Endothelial cell of umbilical vein (primary cell): Measurements from ENCODE around the gene STARD4. TPM values are rescaled to one million over a fixed set of nuclear protein-coding genes. Genes with fewer than 3 reads are reported as not detected.

Experiments used
- BruUV-seq: library from RNA; stranded (reverse); fragments of 400-500 nt; replicated peaks from 2 replicates; lab custom pipeline; 2021; lab: Mats Ljungman, UMichigan
- CTCF ChIA-PET: fragments of 300-600, 350-600 bp; sonication (Branson Sonifier 250); formaldehyde crosslinking; loops from one replicate; lab custom pipeline; 2021; ENCODE audit warnings: antibody characterized with exemption, inconsistent platforms; lab: Charles Lee
- POLR2A ChIA-PET: fragments of 300-600, 350-600 bp; sonication (Branson Sonifier 250); formaldehyde crosslinking; loops from one replicate; lab custom pipeline; 2021; ENCODE audit warnings: antibody characterized with exemption, inconsistent platforms; lab: Charles Lee
- DNase-seq: peaks from one replicate; pipeline ENCODE4 v3.0.0-alpha.2; 2011; ENCODE audit warnings: low read depth, low spot score
- FAIRE-seq: peaks from 2 replicates; lab custom pipeline; 2011; peaks lifted over from hg19 to GRCh38; lab: Jason Lieb, UNC
- H2AFZ ChIP-seq: 2 replicates; pipeline ENCODE4 v1.6.0; 2012; ENCODE audit warnings: low read depth, low read length, control low read depth, inconsistent platforms
- H3K27ac ChIP-seq: 2 replicates; pipeline ENCODE4 v1.5.1; 2011; ENCODE audit warnings: low read depth, mild to moderate bottlenecking, control low read depth, low read length, moderate library complexity; ENCODE audit not compliant: insufficient read depth
- H3K27me3 ChIP-seq, 2 experiments: 2 replicates each; pipeline versions ENCODE4 v1.6.0 to v1.6.1; 2011; ENCODE audit warnings: low read length in 2 of 2, mixed read lengths in 1 of 2; ENCODE audit not compliant: control insufficient read depth in 2 of 2, insufficient read depth in 2 of 2
- H3K36me3 ChIP-seq, 2 experiments: 2 replicates in 1 of 2; 3 replicates in 1 of 2; pipeline ENCODE4 v1.5.1; 2011; ENCODE audit warnings: low read length in 2 of 2, mild to moderate bottlenecking in 1 of 2, moderate library complexity in 1 of 2; ENCODE audit not compliant: control insufficient read depth in 2 of 2, insufficient read depth in 2 of 2; ENCODE audit errors: extremely low read depth in 1 of 2
- H3K4me1 ChIP-seq: 3 replicates; pipeline ENCODE4 v1.5.1; 2011; ENCODE audit warnings: mild to moderate bottlenecking, low read length; ENCODE audit not compliant: control insufficient read depth, insufficient read depth; ENCODE audit errors: extremely low read depth
- H3K4me2 ChIP-seq: 2 replicates; pipeline ENCODE4 v1.6.1; 2011; ENCODE audit warnings: low read length, control low read depth, mixed read lengths; ENCODE audit not compliant: insufficient read depth
- H3K4me3 ChIP-seq, 3 experiments: fragments of 200-600 bp in 1 of 3; sonication (generic), shearing (Covaris generic) in 1 of 3; replicated peaks in 1 of 3; 2 replicates each; pipeline ENCODE4 v1.5.1; 2011 to 2016; ENCODE audit warnings: control low read depth in 3 of 3, low read length in 3 of 3, mild to moderate bottlenecking in 2 of 3, inconsistent platforms in 1 of 3, low read depth in 1 of 3, moderate library complexity in 1 of 3; ENCODE audit not compliant: insufficient read depth in 1 of 3
- H3K79me2 ChIP-seq: 2 replicates; pipeline ENCODE4 v1.6.0; 2012; ENCODE audit warnings: low read length, inconsistent platforms; ENCODE audit not compliant: control insufficient read depth, insufficient read depth
- H3K9ac ChIP-seq: replicated peaks from 2 replicates; pipeline ENCODE3; 2011; ENCODE audit warnings: low read length, control low read depth; ENCODE audit not compliant: insufficient read depth; ENCODE audit errors: extremely low read depth
- H3K9me1 ChIP-seq: replicated peaks from 3 replicates; pipeline ENCODE4 v1.6.0; 2011; ENCODE audit warnings: mild to moderate bottlenecking, low read length; ENCODE audit not compliant: control insufficient read depth, insufficient read depth; ENCODE audit errors: extremely low read depth
- H3K9me3 ChIP-seq: replicated peaks from 2 replicates; pipeline ENCODE4 v1.5.1; 2012; ENCODE audit warnings: low read length, inconsistent platforms; ENCODE audit not compliant: control insufficient read depth, insufficient read depth
- H4K20me1 ChIP-seq: replicated peaks from 2 replicates; pipeline ENCODE3; 2011; ENCODE audit warnings: mild to moderate bottlenecking, low read length; ENCODE audit not compliant: control insufficient read depth, insufficient read depth; ENCODE audit errors: extremely low read depth
- EZH2 ChIP-seq: IDR thresholded peaks from 2 replicates; pipeline ENCODE4 v1.6.1; 2012; ENCODE audit warnings: borderline replicate concordance, low read depth, mild to moderate bottlenecking, moderate library complexity, low read length, inconsistent platforms; ENCODE audit not compliant: severe bottlenecking
- FOS ChIP-seq: IDR thresholded peaks from 2 replicates; pipeline ENCODE4 v1.6.1; 2011; ENCODE audit warnings: mild to moderate bottlenecking, low read length, moderate library complexity, borderline replicate concordance; ENCODE audit not compliant: insufficient read depth
- GATA2 ChIP-seq: IDR thresholded peaks from 2 replicates; pipeline ENCODE4 v1.7.0; 2011; ENCODE audit warnings: low read depth, mild to moderate bottlenecking, moderate library complexity, mixed read lengths, low read length; ENCODE audit not compliant: insufficient read length, insufficient read depth
- JUN ChIP-seq: IDR thresholded peaks from 2 replicates; pipeline ENCODE4 v1.6.1; 2011; ENCODE audit warnings: borderline replicate concordance, low read depth; ENCODE audit not compliant: insufficient read length, insufficient read depth
- MYC ChIP-seq: IDR thresholded peaks from one replicate; pipeline ENCODE4 v1.6.1; 2011; ENCODE audit warnings: mild to moderate bottlenecking, low read depth, low read length
- POLR2A ChIP-seq: IDR thresholded peaks from 2 replicates; pipeline ENCODE4 v1.6.1; 2012; ENCODE audit warnings: low read depth, mild to moderate bottlenecking, control low read depth, low read length
- POLR2AphosphoS5 ChIP-seq: IDR thresholded peaks from 2 replicates; pipeline ENCODE4 v1.6.1; 2012; ENCODE audit warnings: low read depth, mild to moderate bottlenecking, control low read depth, low read length, moderate library complexity; ENCODE audit not compliant: insufficient read depth
- dilution Hi-C: fragments of 300-500 bp; cut with MboI; formaldehyde crosslinking; loops from one replicate; pipeline ENCODE4 v1.15.0; 2019; ENCODE audit warnings: low sequenced_read_pairs; ENCODE audit not compliant: extremely low pct_ligation_motif_present
- intact Hi-C: fragments of 100-400 bp; cut with micrococcal nuclease; formaldehyde crosslinking; loops from one replicate; pipeline ENCODE4 v1.10.0; 2022
- polyA plus RNA-seq, 4 experiments: library from polyadenylated mRNA; depleted of rRNA in 3 of 4; stranded (reverse) in 3 of 4; unstranded in 1 of 4; fragments of >200 nt; gene quantifications; 2 replicates each; pipeline versions ENCODE4 v1.2.1 to v1.2.3, GENCODE V29; 2011 to 2012; ENCODE audit warnings: missing spikeins in 1 of 4
- total RNA-seq: library from RNA; stranded (reverse); gene quantifications from 2 replicates; pipeline ENCODE4 v1.2.3, GENCODE V29; 2021
- TF ChIP-seq, protein P1 (sequence below): IDR thresholded peaks from 2 replicates; pipeline ENCODE4 v1.6.1; 2011; ENCODE audit not compliant: insufficient read depth, insufficient read length
- TF ChIP-seq, protein P2 (sequence below), 2 donors: IDR thresholded peaks; 1 replicate in 1 of 2; 2 replicates in 1 of 2; pipeline ENCODE4 v1.5.1; 2011; ENCODE audit warnings: low read length in 2 of 2, mild to moderate bottlenecking in 2 of 2, moderate library complexity in 2 of 2, control low read depth in 1 of 2, inconsistent platforms in 1 of 2, low read depth in 1 of 2; ENCODE audit not compliant: insufficient read depth in 1 of 2; ENCODE audit errors: extremely low read depth in 1 of 2

STARD4 gene
- total and polyA plus RNA-seq, 2 donors (not counting 3 experiments of a cell fraction or from before 2014, with no cell fraction given): 33.6 to 77.1 TPM

DNA sequence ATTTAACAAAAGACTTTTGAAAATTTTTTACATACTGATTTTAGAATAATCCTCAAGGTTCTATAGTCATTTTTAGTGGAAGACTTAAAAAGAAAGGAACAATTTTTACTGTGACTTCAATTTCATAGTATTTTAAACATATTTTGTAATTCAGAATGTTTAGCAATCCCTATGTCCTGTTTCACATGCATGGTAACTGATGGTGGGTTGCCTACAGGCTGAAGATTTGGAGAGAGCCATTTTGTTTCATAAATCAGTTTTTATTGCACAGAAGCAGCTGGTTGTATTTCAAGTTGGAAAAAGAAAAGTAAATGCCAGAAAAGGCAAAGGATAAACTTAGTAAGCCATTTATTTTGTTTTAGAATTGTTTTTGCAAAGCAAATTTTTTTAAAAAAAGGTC is 24.0 kb downstream of the STARD4 start:
- Histone ChIP-seq H3K36me3 (no peaks in the 10 kb centered on the region), H3K4me1 (peaks cover 5% of the 10 kb centered on the region), H3K4me3 (no peak overlapping the region), H3K4me2 (no peak overlapping the region), H3K9ac (no peak overlapping the region), H2AFZ (no peak overlapping the region), H3K27me3 (no peaks in the 10 kb centered on the region), H4K20me1 (no peaks in the 10 kb centered on the region), H3K9me3 (no peaks in the 10 kb centered on the region), H3K9me1 (no peaks in the 10 kb centered on the region), H3K79me2 (no peaks in the 10 kb centered on the region), H3K27ac (no peak overlapping the region)
- DNase-seq (no peak), FAIRE-seq (no peak)
- dilution Hi-C loops (no loop called here), intact Hi-C loops (loop anchor here (10.0 kb wide), 1 partner anchor 264 kb away; the partner anchor contains the start of gene CAMK4)
- BruUV-seq: no TSS peak
- TF ChIP-seq FOS: no peak
- TF ChIP-seq, protein P1, sequence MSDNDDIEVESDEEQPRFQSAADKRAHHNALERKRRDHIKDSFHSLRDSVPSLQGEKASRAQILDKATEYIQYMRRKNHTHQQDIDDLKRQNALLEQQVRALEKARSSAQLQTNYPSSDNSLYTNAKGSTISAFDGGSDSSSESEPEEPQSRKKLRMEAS: no peak
- no peak for TF ChIP-seq EZH2
- TF ChIP-seq POLR2AphosphoS5: no peak
- TF ChIP-seq POLR2A: no peak
- TF ChIP-seq, protein P2, sequence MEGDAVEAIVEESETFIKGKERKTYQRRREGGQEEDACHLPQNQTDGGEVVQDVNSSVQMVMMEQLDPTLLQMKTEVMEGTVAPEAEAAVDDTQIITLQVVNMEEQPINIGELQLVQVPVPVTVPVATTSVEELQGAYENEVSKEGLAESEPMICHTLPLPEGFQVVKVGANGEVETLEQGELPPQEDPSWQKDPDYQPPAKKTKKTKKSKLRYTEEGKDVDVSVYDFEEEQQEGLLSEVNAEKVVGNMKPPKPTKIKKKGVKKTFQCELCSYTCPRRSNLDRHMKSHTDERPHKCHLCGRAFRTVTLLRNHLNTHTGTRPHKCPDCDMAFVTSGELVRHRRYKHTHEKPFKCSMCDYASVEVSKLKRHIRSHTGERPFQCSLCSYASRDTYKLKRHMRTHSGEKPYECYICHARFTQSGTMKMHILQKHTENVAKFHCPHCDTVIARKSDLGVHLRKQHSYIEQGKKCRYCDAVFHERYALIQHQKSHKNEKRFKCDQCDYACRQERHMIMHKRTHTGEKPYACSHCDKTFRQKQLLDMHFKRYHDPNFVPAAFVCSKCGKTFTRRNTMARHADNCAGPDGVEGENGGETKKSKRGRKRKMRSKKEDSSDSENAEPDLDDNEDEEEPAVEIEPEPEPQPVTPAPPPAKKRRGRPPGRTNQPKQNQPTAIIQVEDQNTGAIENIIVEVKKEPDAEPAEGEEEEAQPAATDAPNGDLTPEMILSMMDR (IDR thresholded peaks at IDR 0.05; ENCODE audit: extremely low read depth in 1 of 2, insufficient read depth in 1 of 2, low read depth in 1 of 2, low read length in 2 of 2): no peak
- no peak for TF ChIP-seq GATA2
- TF ChIP-seq MYC: no peak
- TF ChIP-seq JUN: no peak
- ChIA-PET CTCF (no interaction called here), POLR2A (no interaction called here)
